GM19351 (cell line): ENCODE measurements around the gene AHRR.
"Not testable (repeated sequence)": the region's sequence is repeated elsewhere in the genome, so short reads cannot be mapped to it uniquely, and the experiment has no call there.

Source experiments
- ATAC-seq: cut with Tn5 transposase; IDR thresholded peaks from one replicate; pipeline ENCODE4 v1.9.1; 2021; ENCODE audit warnings: mild to moderate bottlenecking, moderate library complexity; ENCODE audit not compliant: unreplicated experiment

Gene AHRR

DNA sequence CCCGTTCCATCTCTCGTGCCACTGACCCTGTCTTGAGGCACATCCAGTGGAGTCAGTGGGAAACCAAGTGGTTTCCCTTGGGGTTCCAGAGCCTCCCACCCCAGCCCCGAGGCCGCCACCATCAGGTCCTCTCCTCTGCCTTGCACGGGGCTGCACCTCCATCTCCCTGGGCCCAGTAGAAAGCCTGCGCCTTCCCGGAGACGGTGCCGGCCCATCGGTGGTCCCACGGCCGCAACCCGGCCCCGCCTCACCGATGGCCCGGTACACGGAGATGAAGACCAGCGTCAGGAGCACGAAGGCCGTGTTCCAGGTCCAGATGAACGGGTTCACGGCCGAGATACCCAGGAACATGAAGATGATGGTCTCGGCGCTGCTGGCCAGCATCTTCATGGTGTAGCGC lies 161.5 kb downstream of the AHRR start:
- no peak for ATAC-seq

DNA sequence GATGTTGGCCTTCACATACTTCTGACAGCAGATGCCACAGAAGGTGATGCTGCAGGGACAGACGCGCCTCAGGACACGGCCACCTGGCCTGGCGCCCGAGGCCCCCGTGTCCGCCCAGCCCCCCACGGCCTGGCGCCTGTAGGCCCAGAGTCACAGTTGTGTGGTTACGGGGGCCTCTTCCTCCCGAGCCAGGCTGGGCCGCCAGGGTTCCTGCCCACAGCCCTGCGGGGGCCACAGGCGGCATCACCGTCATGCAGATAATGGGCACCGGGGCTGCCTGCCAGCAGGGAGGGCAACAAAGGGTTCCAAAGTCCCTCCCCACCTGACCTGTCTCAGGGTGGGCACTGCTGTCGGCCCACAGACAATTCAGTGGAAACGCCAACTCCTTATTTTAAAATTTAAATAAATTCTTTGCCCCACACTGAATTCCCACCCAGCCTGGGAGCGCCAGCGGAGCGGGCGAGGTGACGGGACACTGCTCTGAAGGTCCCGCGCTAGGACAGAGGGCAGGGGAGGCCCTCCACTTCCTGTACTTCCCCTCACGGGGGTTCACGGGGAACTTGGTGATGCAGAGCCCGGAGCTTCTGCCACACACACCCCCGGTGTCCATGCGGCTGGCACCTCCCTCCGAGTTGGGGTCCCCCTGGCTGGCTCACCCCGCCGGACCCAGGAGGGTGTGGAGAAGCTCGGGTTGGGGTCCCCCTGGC lies 162.1 kb downstream of the AHRR start:
- ATAC-seq: no peak

GRCh38 chr5:484556-484955 lies 163.0 kb downstream of the AHRR start:
- no peak for ATAC-seq

GRCh38 chr5:485113-485945 lies 163.8 kb downstream of the AHRR start:
- no peak for ATAC-seq

GRCh38 chr5:485946-486491 lies 164.5 kb downstream of the AHRR start:
- no peak for ATAC-seq

DNA sequence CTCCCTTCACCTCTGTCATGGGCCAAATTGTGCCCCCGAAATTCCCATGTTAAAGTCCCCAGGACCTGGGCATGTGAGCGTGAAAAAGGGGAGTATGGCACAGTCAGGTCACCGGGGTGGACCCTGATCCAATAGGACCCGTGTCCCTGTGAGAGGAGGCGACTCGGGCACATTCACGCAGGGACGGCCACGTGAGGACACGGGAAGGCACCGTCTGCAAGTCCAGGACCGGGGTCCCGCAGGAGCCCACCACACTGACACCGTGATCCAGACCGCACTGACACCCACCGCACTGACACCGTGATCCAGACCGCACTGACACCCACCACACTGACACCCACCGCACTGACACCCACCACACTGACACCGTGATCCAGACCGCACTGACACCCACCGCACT lies 165.1 kb downstream of the AHRR start:
- not testable (repeated sequence) for ATAC-seq
